CD8-positive, alpha-beta memory T cell (primary cell): Measurements from ENCODE around the gene RD3L. TPM values are rescaled to one million over a fixed set of nuclear protein-coding genes. Genes with fewer than 3 reads are reported as not detected.

Source experiments
- CTCF ChIA-PET: fragments of 350-600 bp; sonication (Branson Sonifier 250); formaldehyde crosslinking; loops from one replicate; lab custom pipeline; 2021; ENCODE audit warnings: antibody characterized with exemption; lab: Charles Lee
- POLR2A ChIA-PET: fragments of 350-600 bp; sonication (Branson Sonifier 250); formaldehyde crosslinking; loops from one replicate; lab custom pipeline; 2021; ENCODE audit warnings: antibody characterized with exemption; lab: Charles Lee
- DNase-seq, 5 donors: peaks; one replicate each; pipeline versions ENCODE4 v3.0.0 to v3.0.0-alpha.2; 2020 to 2022; ENCODE audit warnings: mixed read lengths in 1 of 5
- H3K27ac ChIP-seq: one replicate; pipeline ENCODE4 v1.7.0; 2013; ENCODE audit warnings: low read depth, mild to moderate bottlenecking, low read length, moderate library complexity
- H3K27me3 ChIP-seq: 2 replicates; pipeline ENCODE4 v1.7.0; 2013; ENCODE audit warnings: low read length, mild to moderate bottlenecking; ENCODE audit not compliant: insufficient read depth, poor library complexity, severe bottlenecking
- H3K36me3 ChIP-seq: 2 replicates; pipeline ENCODE4 v1.7.0; 2013; ENCODE audit warnings: mild to moderate bottlenecking, low read length, moderate library complexity; ENCODE audit not compliant: insufficient read depth
- H3K4me1 ChIP-seq: 2 replicates; pipeline ENCODE4 v1.7.0; 2013; ENCODE audit warnings: mild to moderate bottlenecking, low read length, moderate library complexity; ENCODE audit not compliant: insufficient read depth
- H3K4me3 ChIP-seq: 2 replicates; pipeline ENCODE4 v1.7.0; 2013; ENCODE audit warnings: mild to moderate bottlenecking, low read length
- H3K9me3 ChIP-seq: 2 replicates; pipeline ENCODE4 v1.7.0; 2013; ENCODE audit warnings: mild to moderate bottlenecking, low read length
- H3K27ac Mint-ChIP-seq, 8 donors: one replicate each; pipeline ENCODE4 v1.8.0; 2020 to 2021; ENCODE audit warnings: mixed read lengths in 8 of 8, mild to moderate bottlenecking in 6 of 8, inconsistent platforms in 3 of 8, moderate library complexity in 3 of 8
- H3K27me3 Mint-ChIP-seq, 2 donors: one replicate each; pipeline ENCODE4 v1.8.0; 2020 to 2021; ENCODE audit warnings: mixed read lengths in 2 of 2, mild to moderate bottlenecking in 1 of 2, moderate library complexity in 1 of 2
- H3K36me3 Mint-ChIP-seq, 3 donors: one replicate each; pipeline ENCODE4 v1.8.0; 2020 to 2021; ENCODE audit warnings: mixed read lengths in 3 of 3, inconsistent platforms in 1 of 3, mild to moderate bottlenecking in 1 of 3
- H3K4me1 Mint-ChIP-seq, 3 donors: one replicate each; pipeline ENCODE4 v1.8.0; 2020 to 2021; ENCODE audit warnings: mixed read lengths in 3 of 3, inconsistent platforms in 1 of 3, mild to moderate bottlenecking in 1 of 3
- H3K4me3 Mint-ChIP-seq, 7 donors: one replicate each; pipeline ENCODE4 v1.8.0; 2020 to 2021; ENCODE audit warnings: mixed read lengths in 7 of 7, mild to moderate bottlenecking in 6 of 7, moderate library complexity in 4 of 7, inconsistent platforms in 2 of 7
- H3K9me3 Mint-ChIP-seq, 5 donors: one replicate each; pipeline ENCODE4 v1.8.0; 2020 to 2022; ENCODE audit warnings: mixed read lengths in 5 of 5, mild to moderate bottlenecking in 3 of 5, moderate library complexity in 2 of 5, inconsistent platforms in 1 of 5
- polyA plus RNA-seq: library from polyadenylated mRNA; unstranded; fragments of 300-500 nt; fragmentation: Illumina TruSeq; gene quantifications from one replicate; pipeline ENCODE4 v1.2.3, GENCODE V29; 2021
- total RNA-seq, 2 experiments: library from RNA; stranded (reverse); gene quantifications; one replicate each; pipeline ENCODE4 v1.2.3, GENCODE V29; 2021

RD3L gene
- total and polyA plus RNA-seq, 3 experiments from 2014 or later = not detected

DNA sequence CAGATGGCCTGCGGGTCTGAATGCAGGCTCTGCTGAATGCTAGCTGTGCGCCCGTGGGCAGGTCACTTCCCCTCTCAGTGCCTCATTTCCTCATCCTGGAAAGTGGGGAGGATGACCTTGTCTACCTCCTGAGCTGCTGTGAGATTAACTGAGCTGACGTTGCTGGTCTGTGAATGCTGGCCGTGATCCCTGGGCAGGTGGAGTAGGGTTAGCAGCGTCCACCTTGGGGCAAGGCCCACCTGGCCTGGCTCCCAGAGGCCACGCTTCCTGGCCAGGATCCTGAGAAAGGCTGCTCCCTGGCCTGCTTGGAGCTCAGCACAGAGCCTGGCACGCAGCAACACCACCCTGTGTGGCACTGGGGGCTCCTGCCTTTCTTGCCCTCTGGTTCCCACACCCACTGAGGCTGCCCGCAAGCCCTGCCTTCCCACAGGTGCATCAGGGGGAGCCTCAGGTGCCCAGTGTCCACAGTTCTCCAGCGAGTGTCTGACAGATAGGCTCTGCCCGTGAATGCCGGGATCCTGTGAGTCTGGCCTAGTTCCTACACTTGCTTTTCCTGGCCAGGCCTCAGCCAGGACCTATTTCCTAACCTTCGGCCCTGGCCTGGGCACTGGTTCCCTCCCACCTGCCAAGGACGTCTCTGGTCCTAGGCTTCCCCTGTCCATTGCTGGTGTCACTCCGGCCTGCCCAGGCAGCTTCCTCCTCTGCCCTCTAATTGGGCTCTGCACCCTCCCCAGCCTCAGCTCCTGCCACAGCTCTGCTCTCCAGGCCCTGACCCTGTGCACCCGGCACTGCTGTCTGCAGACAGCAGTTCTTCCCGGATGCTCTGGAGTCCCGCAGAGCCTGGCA is 51.3 kb downstream of the RD3L start:
- ChIA-PET POLR2A (no interaction called here), CTCF (interaction anchor here (1.5 kb wide), 1 partner anchor 19 kb away, joined by 4 read pairs; no protein-coding TSS in a partner anchor)
- no peak overlapping the region for H3K4me3 Mint-ChIP-seq
- H3K9me3 ChIP-seq = no peaks in the 10 kb centered on the region
- H3K36me3 Mint-ChIP-seq = no peaks in the 10 kb centered on the region
- no peaks in the 10 kb centered on the region for H3K9me3 Mint-ChIP-seq
- H3K4me1 Mint-ChIP-seq = no peaks in the 10 kb centered on the region
- no peak overlapping the region for H3K27ac ChIP-seq
- H3K27me3 ChIP-seq = no peaks in the 10 kb centered on the region
- H3K4me3 ChIP-seq = no peak overlapping the region
- no peaks in the 10 kb centered on the region for H3K4me1 ChIP-seq
- DNase-seq = no peak
- no peak overlapping the region for H3K27ac Mint-ChIP-seq
- no peaks in the 10 kb centered on the region for H3K36me3 ChIP-seq
- no peaks in the 10 kb centered on the region for H3K27me3 Mint-ChIP-seq

Other genes starting within 250 kb of the RD3L start
- 10 to 100 TPM; 54.4 to 59.9 TPM for gene XRCC3, start 227.1 kb downstream of the RD3L start, total RNA-seq
- 4.4 TPM for gene XRCC3, start 227.1 kb downstream of the RD3L start, polyA plus RNA-seq
- 10 to 100 TPM; 15.1 to 18.1 TPM for gene ZFYVE21, start 226.7 kb downstream of the RD3L start, total RNA-seq
- gene ZFYVE21, start 226.7 kb downstream of the RD3L start, polyA plus RNA-seq = 15.9 TPM
- 10 to 100 TPM; 14.0 to 14.4 TPM for gene PPP1R13B, start 95.0 kb downstream of the RD3L start, total RNA-seq
- 10.4 TPM for gene PPP1R13B, start 95.0 kb downstream of the RD3L start, polyA plus RNA-seq
- gene TDRD9, start 14.1 kb downstream of the RD3L start, total RNA-seq = under 1 TPM; 0.44 to 0.46 TPM
- gene TDRD9, start 14.1 kb downstream of the RD3L start, polyA plus RNA-seq = 1.3 TPM
- not detected for gene ASPG, start 143.2 kb upstream of the RD3L start, total RNA-seq
- not detected for gene ASPG, start 143.2 kb upstream of the RD3L start, polyA plus RNA-seq
- gene KIF26A, start 196.1 kb upstream of the RD3L start, total RNA-seq = under 1 TPM; 0.15 to 0.20 TPM
- gene KIF26A, start 196.1 kb upstream of the RD3L start, polyA plus RNA-seq = not detected